ENCODE results near the gene TAF4.
A peak's percentile ranks its signal among the peaks of the same experiment; 100 is the strongest.

TAF4 gene

GRCh38 chr20:62066983-62067433 is 1.3 kb upstream of the TAF4 start:
- no peak for DNase-seq (ENCODE audit: low read depth)
- no peak for TF ChIP-seq CTCF (IDR thresholded peaks at IDR 0.05; ENCODE audit: insufficient read depth, low read depth, low read length, missing control alignments)
- H3K4me3 ChIP-seq (ENCODE audit: low read length), result peak overlapping the region; percentile 52

GRCh38 chr20:62066339-62066982 is 780 bp upstream of the TAF4 start:
- H3K4me3 ChIP-seq (ENCODE audit: low read length), result peak overlapping the region; percentile 52
- peak; percentile 46 for DNase-seq (ENCODE audit: low read depth)
- TF ChIP-seq CTCF (IDR thresholded peaks at IDR 0.05; ENCODE audit: insufficient read depth, low read depth, low read length, missing control alignments), result no peak

GRCh38 chr20:62064770-62065673 is 659 bp downstream of the TAF4 start:
- DNase-seq (ENCODE audit: low read depth), result peak; percentile 24
- peak overlapping the region; percentile 46 for H3K4me3 ChIP-seq (ENCODE audit: low read length)
- TF ChIP-seq CTCF (IDR thresholded peaks at IDR 0.05; ENCODE audit: insufficient read depth, low read depth, low read length, missing control alignments), result no peak

- DNase-seq (ENCODE audit: low read depth), result peak; percentile 27
Observed at GRCh38 chr20:62063981-62064769, 1.5 kb downstream of the TAF4 start.

GRCh38 chr20:62063315-62063980 is 2.2 kb downstream of the TAF4 start:
- H3K4me3 ChIP-seq (ENCODE audit: low read length), result peak overlapping the region; percentile 45
- peak; percentile 43 for DNase-seq (ENCODE audit: low read depth)
- no peak for TF ChIP-seq CTCF (IDR thresholded peaks at IDR 0.05; ENCODE audit: insufficient read depth, low read depth, low read length, missing control alignments)

More at GRCh38 chr20:62063981-62064769, 1.5 kb downstream of the TAF4 start:
- TF ChIP-seq CTCF (IDR thresholded peaks at IDR 0.05; ENCODE audit: insufficient read depth, low read depth, low read length, missing control alignments), result no peak
- peak overlapping the region; percentile 45 for H3K4me3 ChIP-seq (ENCODE audit: low read length)

- no peak for DNase-seq (ENCODE audit: low read depth)
- no peak overlapping the region for H3K4me3 ChIP-seq (ENCODE audit: low read length)
- no peak for TF ChIP-seq CTCF (IDR thresholded peaks at IDR 0.05; ENCODE audit: insufficient read depth, low read depth, low read length, missing control alignments)
Observed at GRCh38 chr20:62062661-62063314, 2.9 kb downstream of the TAF4 start.

Data from epithelial cell of esophagus (primary cell).